Ecto neural progenitor cell (in vitro differentiated cells): Measurements from ENCODE around the gene USH2A.
"Not testable (repeated sequence)": the region's sequence is repeated elsewhere in the genome, so short reads cannot be mapped to it uniquely, and the experiment has no call there.

Experiments
- DNase-seq: peaks from one replicate; pipeline ENCODE4 v3.0.0-alpha.2; 2018; ENCODE audit warnings: low spot score

Gene USH2A

DNA sequence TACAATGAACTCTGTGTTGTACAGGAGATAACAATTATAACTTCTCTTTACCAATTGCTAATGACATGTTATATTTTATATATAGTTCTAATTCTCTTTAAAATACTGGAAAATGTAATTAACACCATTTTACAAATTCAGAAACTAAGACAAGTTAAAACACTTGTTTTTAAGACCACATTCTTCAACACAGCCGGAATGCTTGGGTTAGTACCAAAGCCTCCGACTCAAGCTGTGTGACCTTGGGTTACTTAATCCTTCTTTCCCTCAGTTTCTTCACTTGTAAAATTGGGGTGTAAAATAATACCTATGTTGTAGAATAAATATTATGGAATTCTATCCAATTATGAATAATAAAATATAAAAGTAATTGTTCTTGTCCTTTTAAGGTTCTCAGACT lies 378.7 kb downstream of the USH2A start:
- no peak for DNase-seq

DNA sequence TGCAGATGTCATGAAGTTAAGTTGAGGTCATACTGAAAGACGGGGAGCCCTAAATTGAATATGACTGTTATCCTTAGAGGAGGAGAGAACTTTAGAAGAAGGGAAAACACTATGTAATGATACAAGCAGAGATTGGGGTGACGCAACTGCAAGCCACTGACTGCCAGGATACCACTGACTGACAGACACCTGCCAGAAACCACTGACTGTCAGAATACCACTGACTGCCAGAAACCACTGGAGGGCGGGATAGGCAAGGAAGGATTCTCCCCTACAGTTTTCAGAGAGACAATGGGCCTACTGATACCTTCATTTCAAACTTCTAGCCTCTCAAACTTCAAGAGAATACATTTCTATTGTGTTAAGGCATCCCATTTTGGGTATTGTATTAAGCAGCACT lies 388.7 kb downstream of the USH2A start:
- peak; percentile 54 for DNase-seq

DNA sequence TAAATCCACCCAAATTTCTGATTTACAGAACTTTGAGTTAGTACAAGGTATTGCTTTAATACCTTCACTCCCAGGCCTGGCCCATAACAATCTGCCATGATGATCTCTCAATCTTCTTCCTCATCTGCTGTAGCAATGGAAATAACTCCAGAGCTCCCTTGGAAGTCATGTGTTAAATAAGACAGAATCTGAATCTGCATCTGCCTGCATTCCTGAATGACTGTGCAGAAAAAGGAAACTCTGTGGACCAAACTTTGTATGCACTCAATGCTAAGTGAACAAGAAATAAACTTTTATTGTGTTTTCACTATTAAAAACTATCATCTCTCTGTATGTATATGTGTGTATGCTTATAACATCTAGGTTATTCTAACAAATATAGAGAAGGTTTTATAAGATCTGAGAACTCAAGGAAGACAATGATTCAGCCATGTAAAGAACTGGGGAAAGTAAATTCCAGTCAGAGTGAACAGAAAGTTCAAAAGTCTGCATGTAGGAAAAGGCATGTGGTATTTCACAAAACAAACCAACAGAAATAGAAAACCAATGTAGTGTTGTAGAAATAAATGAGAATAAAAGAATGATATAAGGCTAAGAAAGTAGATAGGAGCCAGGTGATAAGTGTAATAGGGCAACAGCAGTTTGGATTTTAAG lies 390.2 kb downstream of the USH2A start:
- no peak for DNase-seq

DNA sequence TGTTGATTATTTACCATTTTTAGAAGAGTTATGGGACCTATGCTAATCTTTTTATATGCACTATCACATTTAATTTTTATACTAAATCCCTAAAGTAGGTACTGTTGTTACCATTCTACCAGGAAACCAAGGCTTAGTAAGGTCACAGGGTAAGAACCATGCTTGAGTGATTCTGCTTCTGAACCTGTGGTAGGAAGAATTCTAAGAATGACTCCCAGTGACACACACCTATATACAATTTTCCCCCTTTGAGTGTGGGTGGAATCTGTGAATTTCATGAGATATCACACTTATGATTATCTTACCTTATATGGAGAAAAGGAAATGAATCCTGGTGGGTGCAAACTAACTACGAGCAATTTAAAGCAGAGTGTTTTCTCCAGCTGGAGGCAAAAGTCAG lies 391.0 kb downstream of the USH2A start:
- DNase-seq, result no peak

DNA sequence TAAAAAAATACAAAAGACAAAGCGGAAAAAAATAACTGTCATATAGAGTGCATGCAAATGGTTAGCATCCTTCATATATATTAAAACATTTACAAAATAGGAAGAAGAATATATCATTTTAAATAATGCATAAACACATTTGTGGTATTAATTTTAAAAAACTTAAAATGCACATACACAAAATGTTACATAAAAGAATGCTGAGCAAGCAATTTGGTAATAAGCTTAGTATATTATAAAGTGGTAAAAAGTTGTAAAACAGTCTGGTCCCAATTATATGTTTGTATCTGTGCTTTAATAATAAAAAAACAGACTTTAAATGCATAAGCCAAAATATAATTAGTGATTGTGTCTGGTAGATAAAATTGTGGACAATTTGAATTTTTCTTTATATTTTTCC lies 394.6 kb downstream of the USH2A start:
- DNase-seq, result no peak

DNA sequence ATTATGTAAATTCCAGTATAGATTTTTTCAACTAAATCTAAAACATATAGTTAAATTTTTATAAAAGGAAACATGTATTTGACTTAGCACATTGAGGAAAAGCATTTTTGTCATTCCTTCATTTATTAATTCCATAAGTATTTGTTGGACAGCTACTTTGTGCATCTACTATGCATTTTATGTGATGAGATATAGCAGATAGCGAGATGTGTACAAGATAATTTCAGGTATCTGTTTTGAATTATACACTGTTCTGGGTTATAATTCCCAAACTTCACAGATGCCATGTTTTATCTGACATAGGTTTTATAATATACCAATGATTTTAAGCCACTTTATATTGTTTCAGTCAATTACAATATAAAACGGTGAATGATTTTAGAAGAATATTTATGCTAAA lies 398.7 kb downstream of the USH2A start:
- DNase-seq, result no peak

DNA sequence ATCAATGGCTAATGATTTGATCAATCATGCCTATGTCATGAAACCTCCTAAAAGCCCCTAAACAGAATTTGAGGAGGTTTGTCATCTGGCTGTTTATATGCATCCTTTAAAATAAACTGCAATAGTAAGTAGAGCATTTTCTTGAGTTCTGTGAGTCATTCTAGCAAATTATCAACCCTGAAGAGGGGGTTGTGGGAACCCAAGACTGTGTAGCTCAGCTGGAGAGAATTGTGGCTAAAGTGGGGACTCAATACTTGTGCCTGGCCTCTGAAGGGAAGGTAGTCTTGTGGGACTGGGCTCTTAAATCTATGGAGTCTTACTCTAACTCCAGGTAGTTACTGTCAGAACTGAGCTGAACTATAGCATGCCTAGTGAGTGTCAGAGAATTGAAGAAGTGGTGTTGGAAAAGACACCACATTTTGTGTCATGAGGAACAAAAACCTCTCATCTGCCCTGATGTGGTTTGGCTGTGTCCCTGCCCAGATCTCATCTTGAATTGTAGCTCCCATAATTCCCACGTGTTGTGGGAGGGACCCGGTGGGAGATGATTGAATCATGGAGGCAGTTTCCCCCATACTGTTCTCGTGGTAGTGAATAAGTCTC lies 402.4 kb downstream of the USH2A start:
- no peak for DNase-seq

DNA sequence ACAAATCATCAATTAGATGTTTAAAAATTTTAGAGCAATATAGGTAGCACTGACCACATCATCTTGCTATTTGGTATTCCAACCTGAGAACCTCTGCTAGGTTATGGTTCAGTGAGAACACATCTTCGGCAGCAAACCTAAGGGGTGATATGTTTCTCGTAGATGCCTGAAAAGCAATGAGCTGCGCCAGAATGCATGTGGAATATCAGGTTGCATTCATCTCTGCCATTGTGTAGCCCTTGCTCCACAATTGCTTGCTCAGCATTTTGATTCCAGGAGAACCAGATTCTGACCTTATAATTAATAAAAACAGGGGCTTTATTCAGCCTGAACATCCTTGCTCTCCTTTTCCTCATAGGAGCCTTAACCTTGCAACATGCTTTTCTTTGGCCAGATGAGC lies 408.1 kb downstream of the USH2A start:
- no peak for DNase-seq

DNA sequence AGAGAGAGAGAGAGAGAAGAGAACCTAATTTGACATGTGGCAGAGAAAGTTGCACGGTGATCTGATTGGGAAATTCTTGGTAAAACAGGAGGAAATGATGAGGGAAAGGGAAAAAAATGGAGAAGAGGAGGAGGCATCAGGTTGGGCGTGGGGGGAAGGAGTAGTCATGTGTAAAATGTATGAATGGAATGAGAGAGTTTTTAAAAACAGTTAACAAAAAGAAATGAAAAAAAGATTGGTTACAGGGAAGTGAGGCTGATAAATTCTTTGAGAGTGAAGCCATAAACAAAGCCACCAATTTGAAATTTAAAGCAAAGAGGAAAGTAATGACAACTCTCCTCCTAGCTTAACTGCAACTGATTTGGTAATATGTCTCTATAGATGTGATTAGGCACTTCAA lies 409.2 kb downstream of the USH2A start:
- DNase-seq, result no peak

DNA sequence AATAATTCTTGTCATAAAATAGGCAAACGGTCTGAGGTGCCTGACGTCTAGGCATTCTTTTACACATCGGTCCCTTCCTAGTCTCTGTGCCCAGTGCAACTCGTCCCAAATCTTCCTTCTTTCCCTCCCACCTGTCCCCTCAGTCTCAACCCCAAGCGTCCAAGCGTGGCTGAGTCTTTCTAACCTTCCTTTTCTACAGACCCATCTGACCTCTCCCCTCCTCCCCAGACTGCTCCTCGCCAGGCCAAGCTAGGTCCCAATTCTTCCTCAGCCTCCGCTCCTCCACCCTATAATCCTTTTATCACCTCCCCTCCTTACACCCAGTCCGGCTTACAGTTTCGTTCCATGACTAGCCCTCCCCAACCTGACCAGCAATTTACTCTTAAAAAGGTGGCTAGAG lies 413.8 kb downstream of the USH2A start:
- DNase-seq, result not testable (repeated sequence)

DNA sequence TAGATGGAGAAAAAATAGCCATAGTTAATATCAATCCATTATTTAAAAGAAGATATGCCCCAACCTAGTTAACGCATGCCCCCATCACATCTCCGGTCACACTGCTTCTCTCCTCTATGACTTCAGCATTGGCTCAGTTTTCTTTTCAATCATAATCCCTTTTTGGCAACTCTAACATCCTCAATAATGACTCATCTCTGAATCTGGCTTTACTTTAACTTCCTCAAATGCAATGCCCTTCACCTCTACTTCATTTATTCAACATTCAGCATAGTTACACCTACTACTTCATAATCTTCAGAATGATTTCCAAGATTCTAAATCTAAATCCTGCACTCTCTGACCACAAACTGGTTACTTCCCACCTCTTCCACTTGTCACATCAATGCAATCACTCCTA lies 417.3 kb downstream of the USH2A start:
- no peak for DNase-seq

DNA sequence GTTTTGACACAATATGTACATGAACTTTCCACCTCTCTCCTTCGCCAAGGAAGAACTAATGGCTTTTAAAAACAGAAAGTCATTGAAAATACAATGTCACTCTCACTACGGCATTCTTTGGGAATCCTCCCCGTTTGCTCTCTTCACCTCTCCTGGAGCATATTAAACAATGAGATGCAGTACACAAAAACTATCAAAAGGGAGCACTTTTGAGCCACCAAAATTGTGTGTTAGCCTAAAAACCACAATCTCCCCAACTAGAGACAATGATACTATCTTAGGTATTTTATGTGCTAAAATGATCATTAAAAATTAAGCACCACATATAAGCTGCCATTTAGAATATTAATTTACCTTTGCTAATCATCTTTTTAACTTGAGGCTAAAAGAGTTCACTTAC lies 430.6 kb downstream of the USH2A start:
- no peak for DNase-seq

DNA sequence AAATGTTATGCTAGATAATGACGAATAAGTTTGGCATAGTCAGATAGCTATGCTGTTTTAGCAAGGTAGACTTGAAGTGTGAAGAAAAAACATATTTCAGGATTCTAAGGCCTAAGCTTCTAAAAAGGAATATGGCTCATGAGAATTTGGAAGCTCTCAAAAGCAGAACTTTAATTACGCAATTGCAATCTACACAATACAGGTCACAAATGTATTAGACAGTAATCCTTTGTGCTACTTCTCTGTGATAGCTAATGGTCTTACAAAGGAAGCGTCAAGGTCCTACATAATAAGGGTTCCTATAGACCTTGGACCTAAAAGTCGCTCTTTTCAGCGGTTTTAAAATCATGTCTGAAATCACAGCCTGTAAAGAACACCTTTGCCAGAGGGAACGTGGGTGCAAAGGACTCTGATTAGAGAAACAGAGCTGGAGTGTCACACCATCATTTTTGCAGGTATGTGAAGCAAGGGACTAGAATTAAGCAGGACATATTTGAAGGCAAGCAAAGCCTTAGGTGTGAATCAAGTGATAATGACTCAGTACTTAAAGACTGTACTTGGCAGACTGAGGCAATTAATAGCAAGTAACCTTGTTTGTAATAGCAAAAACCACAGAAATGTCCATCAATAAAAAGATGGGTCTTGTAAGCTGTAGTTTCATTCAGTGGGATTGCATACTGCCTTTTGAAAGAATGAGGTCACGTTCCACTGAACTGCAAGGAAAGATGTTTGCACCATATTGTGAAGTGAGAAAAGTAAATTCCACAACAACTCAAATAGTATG lies 436.0 kb downstream of the USH2A start:
- no peak for DNase-seq

DNA sequence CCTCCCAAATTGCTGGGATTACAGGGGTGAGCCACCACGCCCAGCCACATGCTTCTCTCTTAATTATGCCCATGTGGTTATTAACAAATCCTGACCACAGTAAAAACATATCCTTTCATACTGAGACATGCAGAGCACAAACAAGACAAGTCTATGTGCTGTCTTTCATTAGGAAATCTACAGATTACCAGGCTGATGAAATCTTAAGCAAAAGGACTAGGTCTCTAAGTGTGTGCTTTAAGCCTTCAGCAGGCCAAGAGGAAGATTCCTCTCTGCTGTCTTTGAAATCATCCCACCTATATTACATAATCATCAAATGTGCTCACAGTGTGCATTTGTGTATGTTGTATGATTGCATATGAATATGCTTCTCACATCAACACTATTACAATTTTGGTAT lies 436.8 kb downstream of the USH2A start:
- DNase-seq, result no peak

DNA sequence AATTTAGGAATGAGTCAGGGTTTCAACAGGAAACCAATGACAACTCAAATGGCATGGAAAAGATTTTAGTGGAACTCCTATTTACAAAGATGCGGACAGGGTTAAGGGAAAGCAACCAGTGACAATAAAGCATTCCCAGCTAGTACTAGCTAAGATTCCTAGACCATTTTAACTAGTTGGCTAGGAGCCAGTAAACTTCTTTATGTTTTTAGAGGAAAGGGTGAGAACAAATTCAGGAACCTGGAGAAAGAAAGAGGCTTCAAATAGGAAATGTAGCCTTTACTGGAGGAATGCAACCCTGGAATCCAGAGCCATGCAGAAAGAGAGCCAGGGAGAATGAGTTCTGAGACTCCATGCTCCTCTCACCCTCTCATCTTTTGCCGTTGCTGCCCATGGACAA lies 439.6 kb downstream of the USH2A start:
- no peak for DNase-seq

DNA sequence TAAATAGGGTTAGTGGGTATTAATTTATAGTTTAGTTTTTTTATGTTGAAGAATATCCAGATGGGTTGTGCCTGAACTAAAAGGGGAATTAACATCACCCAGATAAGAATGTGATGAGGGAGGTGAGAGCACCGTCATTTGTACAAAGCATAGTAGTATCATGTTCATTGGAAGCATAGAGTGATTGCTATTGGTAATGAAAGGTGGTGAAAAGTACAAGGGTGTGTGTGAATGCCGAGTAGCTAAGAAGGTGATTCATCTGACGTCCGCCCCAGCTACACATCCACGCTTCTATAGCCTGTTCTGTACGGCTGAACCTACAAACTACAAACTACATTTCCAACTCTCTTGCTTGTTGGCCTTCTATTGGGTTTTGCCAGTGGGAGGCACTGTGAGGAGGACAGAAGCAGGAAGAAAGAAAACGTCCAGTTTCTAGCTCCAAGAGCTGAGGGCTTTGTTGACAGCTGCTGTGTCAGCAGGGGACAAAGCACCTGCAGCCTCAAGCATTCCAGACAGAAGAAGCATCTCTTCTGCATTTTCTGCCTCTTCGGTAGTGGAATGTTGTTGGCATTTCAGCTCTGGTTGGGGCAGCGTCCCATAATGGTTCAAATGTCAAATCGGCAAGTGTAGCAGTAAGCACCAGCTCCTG lies 451.3 kb downstream of the USH2A start:
- no peak for DNase-seq

DNA sequence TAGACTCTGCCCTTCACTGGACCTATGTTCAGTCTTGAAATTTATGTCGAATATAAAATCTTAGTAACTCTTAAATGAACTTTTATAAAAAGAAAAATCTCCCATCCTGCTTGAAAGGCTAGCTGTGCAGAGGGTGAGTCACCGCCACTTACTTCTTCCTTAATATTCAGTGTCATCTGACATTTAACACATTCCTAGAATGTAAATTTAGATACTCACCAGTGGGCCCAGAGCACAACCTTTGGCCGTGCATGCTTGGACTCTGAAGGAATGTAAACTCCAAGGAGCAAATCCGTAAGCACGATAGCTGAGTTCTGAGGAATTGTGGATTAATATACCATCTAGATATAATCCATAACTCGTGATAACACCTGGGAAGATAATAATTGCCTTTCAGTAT lies 452.8 kb downstream of the USH2A start:
- no peak for DNase-seq

DNA sequence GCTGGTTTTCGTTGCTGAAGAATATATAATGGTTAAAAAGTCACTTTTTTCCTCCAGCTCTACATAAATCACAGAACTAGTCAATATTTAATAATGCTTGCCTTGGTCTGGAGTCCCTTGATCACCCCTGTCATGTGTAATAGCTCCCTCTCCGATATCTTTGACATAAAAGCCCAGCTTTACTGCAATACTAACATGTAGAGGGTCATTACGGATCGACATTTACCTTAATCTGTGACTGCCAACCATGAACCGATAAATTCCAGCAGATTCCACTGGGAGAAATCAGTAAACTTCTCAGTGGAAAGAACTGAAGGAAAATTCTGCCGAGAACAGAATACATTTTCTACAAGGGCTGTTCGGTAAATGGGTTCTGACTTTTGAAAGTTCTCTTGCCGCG lies 459.6 kb downstream of the USH2A start:
- no peak for DNase-seq

DNA sequence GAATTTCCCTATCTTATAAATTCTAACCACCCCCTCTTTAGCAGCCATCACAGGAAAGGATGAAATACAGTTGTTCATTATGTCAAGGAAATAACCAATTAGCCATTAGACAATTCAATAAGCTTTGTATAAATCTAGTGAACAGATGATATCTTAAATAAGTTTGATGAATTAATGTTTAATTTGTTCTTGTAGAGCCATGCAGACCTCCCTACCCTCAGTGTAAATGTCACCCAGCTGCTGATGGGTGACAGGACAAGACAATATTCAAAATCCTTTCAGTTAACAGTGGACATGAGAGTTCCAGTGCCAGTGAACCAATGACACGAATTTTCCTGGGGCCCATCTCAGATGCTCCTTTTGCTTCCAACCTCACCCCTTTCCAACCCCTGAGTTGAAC lies 460.2 kb downstream of the USH2A start:
- no peak for DNase-seq

DNA sequence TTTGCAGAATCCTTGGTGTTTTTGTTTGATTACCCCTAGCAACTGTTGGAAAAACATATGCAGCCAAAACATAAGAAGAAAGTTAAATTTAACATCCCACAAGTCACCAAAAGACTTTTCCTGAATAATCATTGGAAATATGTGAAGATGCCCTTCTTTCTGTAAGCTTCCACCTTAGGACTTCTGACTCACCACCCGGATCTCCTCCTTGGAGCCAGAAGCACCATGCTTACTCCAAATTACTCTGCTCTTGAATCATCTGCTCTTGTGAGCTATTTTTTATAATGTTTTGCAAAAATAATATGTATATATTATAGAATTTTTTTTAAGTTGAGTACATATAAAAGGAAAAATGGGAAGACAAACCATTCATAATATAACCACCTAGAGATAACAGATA lies 464.4 kb downstream of the USH2A start:
- DNase-seq, result no peak

DNA sequence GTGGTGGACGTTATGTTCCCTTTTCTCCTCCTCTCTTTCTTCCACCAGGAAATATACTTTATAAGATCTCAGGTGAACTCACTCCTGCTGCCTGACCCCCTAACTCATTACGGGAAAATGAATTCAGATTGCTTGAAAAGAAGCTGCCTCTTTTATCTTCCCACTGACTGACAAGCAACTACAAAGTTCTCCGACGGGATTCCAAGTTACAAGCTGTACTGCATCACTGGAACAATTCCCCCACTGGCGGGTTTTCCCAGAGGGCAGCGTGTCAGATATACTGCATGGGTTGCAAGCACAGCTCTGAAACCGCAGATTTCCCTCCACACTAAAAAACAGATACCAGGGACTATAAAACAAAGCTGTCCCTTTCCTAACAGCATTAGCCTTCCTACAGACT lies 465.6 kb downstream of the USH2A start:
- peak; percentile 49 for DNase-seq

DNA sequence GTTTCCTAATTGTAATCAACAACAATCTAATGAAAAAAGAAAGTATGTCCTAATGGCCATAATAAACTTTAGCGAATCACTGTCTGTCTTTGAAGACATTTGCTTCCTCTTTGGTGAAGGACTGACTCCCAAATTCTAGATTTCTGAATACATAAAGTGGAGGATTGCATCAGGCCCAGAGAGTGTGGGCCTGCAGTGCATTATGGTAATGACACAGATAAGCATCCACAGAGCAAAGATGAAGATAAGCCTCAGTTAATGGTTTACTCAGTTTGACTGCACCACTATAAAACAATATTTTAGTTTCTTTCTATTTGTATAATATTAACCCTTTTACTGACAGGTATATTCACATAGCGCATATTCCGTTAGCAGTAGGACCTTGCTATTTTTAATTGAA lies 490.7 kb downstream of the USH2A start:
- no peak for DNase-seq

DNA sequence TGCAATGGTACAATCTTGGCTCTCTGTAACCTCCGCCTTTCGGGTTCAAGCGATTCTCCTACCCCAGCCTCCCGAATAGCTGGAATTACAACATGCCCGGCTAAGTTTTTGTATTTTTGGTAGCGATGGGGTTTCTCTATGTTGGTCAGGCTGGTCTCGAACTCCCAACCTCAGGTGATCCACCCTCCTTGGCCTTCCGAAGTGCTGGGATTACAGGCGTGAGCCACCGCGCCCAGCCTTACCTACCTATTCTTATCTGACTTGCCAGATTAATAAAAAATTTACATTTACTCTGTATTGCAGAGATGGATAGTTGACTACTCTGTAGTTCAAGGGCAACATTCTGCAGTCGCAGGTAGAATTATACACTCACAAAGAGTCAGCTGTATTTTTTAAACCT lies 496.6 kb downstream of the USH2A start:
- DNase-seq, result no peak
